ENCODE results near the gene TCF3. TPM values are rescaled to one million over a fixed set of nuclear protein-coding genes. Genes with fewer than 3 reads are reported as not detected.

Gene TCF3
- total RNA-seq, 1 experiment from 2014 or later: 208 TPM

GRCh38 chr19:1631557-1632100, 20.8 kb downstream of the TCF3 start:
- RAD21 ChIA-PET (ENCODE audit: low non-redundant PET in 1 of 2, low total read pairs in 2 of 2, uncharacterized antibody in 2 of 2, unreplicated experiment in 2 of 2): no interaction called here
- H3K27ac ChIP-seq (ENCODE audit: low read depth, low read length): no peak overlapping the region
- ATAC-seq: no peak
- H3K27me3 ChIP-seq (ENCODE audit: insufficient read depth, low read length): no peaks in the 10 kb centered on the region
- no peaks in the 10 kb centered on the region for H3K9me3 ChIP-seq (ENCODE audit: control insufficient read depth in 1 of 2, insufficient read depth in 1 of 2, low read depth in 1 of 2, low read length in 2 of 2)
- H3K36me3 ChIP-seq (ENCODE audit: control insufficient read depth in 1 of 2, insufficient read depth in 2 of 2, low read length in 2 of 2): peaks cover 10 to 32% of the 10 kb centered on the region in 2 experiments; a peak in 3 of 4 replicates
- BruUV-seq (replicated peaks): no TSS peak
- no peak overlapping the region for H3K9ac ChIP-seq (ENCODE audit: low read length)
- POLR2A ChIA-PET: no interaction called here
- peaks cover 36% of the 10 kb centered on the region for H3K79me2 ChIP-seq (ENCODE audit: insufficient read depth, low read length)
- no peak overlapping the region for H3K4me3 ChIP-seq (replicated peaks in 1 of 2; ENCODE audit: low read depth in 1 of 2, low read length in 2 of 2)
- TF ChIP-seq POLR2A (IDR thresholded peaks at IDR 0.05; ENCODE audit: borderline replicate concordance, extremely low read depth, insufficient read depth, insufficient read length) (no peak), EZH2 (IDR thresholded peaks at IDR 0.05) (no peak), JUND (IDR thresholded peaks at IDR 0.05) (no peak), CEBPB (IDR thresholded peaks at IDR 0.05; ENCODE audit: low read depth) (no peak), TCF7L2 (IDR thresholded peaks at IDR 0.05; ENCODE audit: borderline replicate concordance, extremely low read depth, insufficient read depth, insufficient read length) (no peak), REST (IDR thresholded peaks at IDR 0.05; ENCODE audit: low read depth) (no peak), ZBTB33 (IDR thresholded peaks at IDR 0.05; ENCODE audit: extremely low read depth, insufficient replicate concordance, low read length) (no peak), EZH2phosphoT487 (IDR thresholded peaks at IDR 0.05; ENCODE audit: borderline replicate concordance) (no peak), RAD21 (IDR thresholded peaks at IDR 0.05; ENCODE audit: low read depth) (no peak), SIN3A (IDR thresholded peaks at IDR 0.05; ENCODE audit: low read depth) (no peak), POLR2AphosphoS5 (IDR thresholded peaks at IDR 0.05; ENCODE audit: low read depth, low read length) (no peak)
- TF ChIP-seq, protein P1, sequence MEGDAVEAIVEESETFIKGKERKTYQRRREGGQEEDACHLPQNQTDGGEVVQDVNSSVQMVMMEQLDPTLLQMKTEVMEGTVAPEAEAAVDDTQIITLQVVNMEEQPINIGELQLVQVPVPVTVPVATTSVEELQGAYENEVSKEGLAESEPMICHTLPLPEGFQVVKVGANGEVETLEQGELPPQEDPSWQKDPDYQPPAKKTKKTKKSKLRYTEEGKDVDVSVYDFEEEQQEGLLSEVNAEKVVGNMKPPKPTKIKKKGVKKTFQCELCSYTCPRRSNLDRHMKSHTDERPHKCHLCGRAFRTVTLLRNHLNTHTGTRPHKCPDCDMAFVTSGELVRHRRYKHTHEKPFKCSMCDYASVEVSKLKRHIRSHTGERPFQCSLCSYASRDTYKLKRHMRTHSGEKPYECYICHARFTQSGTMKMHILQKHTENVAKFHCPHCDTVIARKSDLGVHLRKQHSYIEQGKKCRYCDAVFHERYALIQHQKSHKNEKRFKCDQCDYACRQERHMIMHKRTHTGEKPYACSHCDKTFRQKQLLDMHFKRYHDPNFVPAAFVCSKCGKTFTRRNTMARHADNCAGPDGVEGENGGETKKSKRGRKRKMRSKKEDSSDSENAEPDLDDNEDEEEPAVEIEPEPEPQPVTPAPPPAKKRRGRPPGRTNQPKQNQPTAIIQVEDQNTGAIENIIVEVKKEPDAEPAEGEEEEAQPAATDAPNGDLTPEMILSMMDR (IDR thresholded peaks at IDR 0.05 in 2 of 3, conservative IDR thresholded peaks at IDR 0.05 in 1 of 3; ENCODE audit: borderline replicate concordance in 1 of 3, insufficient read depth in 1 of 3, low read depth in 2 of 3, low read length in 2 of 3): no peak
- no peaks in the 10 kb centered on the region for H3K9me2 ChIP-seq (ENCODE audit: insufficient read depth)
- peaks cover 0 to 9% of the 10 kb centered on the region in 2 experiments; a peak in 2 of 4 replicates for H3K4me1 ChIP-seq (ENCODE audit: control insufficient read depth in 1 of 2, insufficient read depth in 2 of 2, low read length in 2 of 2)
- no peak overlapping the region for H3K4me2 ChIP-seq (ENCODE audit: low read length)
- CTCF ChIA-PET: no interaction called here
- intact Hi-C loops (cut with micrococcal nuclease): no loop called here
- no peak for DNase-seq (ENCODE audit: low read depth, low spot score)
- no peaks in the 10 kb centered on the region for H4K20me1 ChIP-seq (ENCODE audit: insufficient read depth)
- no peak overlapping the region for H2AFZ ChIP-seq (ENCODE audit: low read depth, low read length, poor library complexity, severe bottlenecking)

Measured in HCT116 (cell line).